SK-N-MC (cell line): ENCODE measurements around the gene URAD.

Source experiments
- EZH2 ChIP-seq: fragments of 200-600 bp; sonication (generic); IDR thresholded peaks from one replicate; pipeline ENCODE4 v1.6.1; 2017; ENCODE audit warnings: antibody characterized with exemption
- FOXP2 ChIP-seq: optimal IDR thresholded peaks from 2 replicates; pipeline ENCODE3; 2011; ENCODE audit warnings: mild to moderate bottlenecking, moderate library complexity; ENCODE audit not compliant: insufficient read depth; ENCODE audit errors: extremely low read length, control extremely low read depth
- POLR2AphosphoS5 ChIP-seq: IDR thresholded peaks from 2 replicates; pipeline ENCODE4 v1.6.1; 2012; ENCODE audit warnings: mild to moderate bottlenecking, low read depth, low read length, borderline replicate concordance

DNA sequence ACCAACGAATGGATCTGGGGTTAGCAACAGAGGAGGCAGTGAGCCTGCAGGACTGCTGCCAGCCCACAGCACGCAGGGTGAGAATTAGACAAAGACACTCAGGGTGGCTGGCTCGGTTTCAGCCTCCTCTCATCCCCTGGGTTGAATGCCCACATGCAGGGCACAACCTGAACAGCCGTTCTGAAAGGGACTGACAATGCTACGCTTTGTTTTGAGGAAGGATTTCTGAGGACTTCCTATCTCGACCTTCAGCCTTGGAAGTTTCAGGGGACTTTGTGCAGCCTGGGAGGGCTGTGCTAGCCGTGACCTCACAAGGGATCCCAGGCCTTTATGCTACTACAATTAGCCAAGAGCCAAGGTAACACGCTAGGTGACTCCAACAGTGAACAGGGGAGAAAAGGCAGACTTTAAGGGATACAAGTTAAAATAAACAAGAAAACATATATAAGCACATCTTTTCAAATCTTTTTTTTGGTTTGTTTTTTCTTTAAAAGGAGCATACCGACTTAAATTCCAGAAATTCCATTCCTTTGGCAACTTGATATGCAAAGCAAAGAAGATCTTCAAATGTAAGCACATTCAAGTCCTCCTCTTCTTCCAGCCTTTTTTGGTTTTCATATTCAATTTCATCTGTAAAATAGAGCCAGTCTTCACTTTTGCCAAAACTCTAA lies 34.5 kb upstream of the URAD start:
- no peak for TF ChIP-seq POLR2AphosphoS5
- TF ChIP-seq EZH2 = no peak
- no peak for TF ChIP-seq FOXP2
